Ovary (tissue), 3 donors: ENCODE data around the gene ONECUT3.

Source experiments
- EP300 ChIP-seq: sonication (generic); formaldehyde crosslinking; IDR thresholded peaks from one replicate; pipeline ENCODE4 v1.6.1; 2017; ENCODE audit warnings: antibody characterized with exemption
- POLR2A ChIP-seq: fragments of 450-650 bp; IDR thresholded peaks from one replicate; pipeline ENCODE4 v1.6.1; 2017; ENCODE audit warnings: antibody characterized with exemption, mild to moderate bottlenecking, moderate library complexity
- TF ChIP-seq, protein P1 (sequence below), 3 donors: fragments of 450-650 bp in 2 of 3; fragments of 200-600 bp in 1 of 3; IDR thresholded peaks; one replicate each; pipeline versions ENCODE4 v1.5.1 to v1.8.0; 2016 to 2022; ENCODE audit warnings: antibody characterized with exemption in 3 of 3, mild to moderate bottlenecking in 1 of 3
- donor health status: DM: no; HTN: no; CAD: no.

DNA sequence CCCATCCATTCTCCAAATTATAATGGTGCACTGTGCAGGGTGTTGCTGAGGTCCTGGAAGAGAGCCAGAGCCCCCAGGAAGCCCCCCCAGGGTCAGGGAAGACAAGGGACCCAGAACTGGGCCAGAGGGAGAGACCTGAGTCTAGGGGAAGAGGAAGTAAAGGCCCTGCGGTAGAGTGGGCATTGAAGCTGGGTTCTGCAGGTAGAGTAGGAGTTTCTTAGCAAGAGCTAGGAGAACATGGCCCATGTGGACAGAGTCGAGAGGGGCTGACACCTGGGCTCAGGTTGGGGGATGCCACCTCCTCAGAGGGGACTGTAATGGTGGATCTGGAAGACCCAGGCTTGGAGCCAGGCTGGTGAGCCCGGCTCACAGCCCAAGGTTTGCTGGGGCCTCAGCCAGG is 17.0 kb upstream of the ONECUT3 start:
- TF ChIP-seq POLR2A (no peak), EP300 (no peak)
- TF ChIP-seq, protein P1, sequence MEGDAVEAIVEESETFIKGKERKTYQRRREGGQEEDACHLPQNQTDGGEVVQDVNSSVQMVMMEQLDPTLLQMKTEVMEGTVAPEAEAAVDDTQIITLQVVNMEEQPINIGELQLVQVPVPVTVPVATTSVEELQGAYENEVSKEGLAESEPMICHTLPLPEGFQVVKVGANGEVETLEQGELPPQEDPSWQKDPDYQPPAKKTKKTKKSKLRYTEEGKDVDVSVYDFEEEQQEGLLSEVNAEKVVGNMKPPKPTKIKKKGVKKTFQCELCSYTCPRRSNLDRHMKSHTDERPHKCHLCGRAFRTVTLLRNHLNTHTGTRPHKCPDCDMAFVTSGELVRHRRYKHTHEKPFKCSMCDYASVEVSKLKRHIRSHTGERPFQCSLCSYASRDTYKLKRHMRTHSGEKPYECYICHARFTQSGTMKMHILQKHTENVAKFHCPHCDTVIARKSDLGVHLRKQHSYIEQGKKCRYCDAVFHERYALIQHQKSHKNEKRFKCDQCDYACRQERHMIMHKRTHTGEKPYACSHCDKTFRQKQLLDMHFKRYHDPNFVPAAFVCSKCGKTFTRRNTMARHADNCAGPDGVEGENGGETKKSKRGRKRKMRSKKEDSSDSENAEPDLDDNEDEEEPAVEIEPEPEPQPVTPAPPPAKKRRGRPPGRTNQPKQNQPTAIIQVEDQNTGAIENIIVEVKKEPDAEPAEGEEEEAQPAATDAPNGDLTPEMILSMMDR (IDR thresholded peaks at IDR 0.05): no peak
